GM12878 (cell line): ENCODE results near the gene MUC5AC. TPM values are rescaled to one million over a fixed set of nuclear protein-coding genes. Genes with fewer than 3 reads are reported as not detected.

Experiments used
- CREB1 ChIP-seq: IDR thresholded peaks from 2 replicates; pipeline ENCODE4 v1.6.1; 2012; ENCODE audit warnings: low read depth, mild to moderate bottlenecking, inconsistent platforms
- EED ChIP-seq: sonication (generic); IDR thresholded peaks from 2 replicates; pipeline ENCODE4 v1.6.1; 2016; ENCODE audit warnings: antibody characterized with exemption, low read depth
- HCFC1 ChIP-seq: fragments of 150-350 bp; IDR thresholded peaks from 2 replicates; pipeline ENCODE4 v1.6.1; 2014; ENCODE audit warnings: low read length
- NKRF ChIP-seq: fragments of 450-650 bp; conservative IDR thresholded peaks from 2 replicates; pipeline ENCODE4 v1.6.1; 2017; ENCODE audit warnings: mild to moderate bottlenecking, moderate library complexity
- REST ChIP-seq: IDR thresholded peaks from 2 replicates; pipeline ENCODE4 v1.6.1; 2012; ENCODE audit warnings: mild to moderate bottlenecking, low read depth, low read length
- SRF ChIP-seq, 2 experiments: IDR thresholded peaks; 2 replicates each; pipeline ENCODE4 v1.6.1; 2011; ENCODE audit warnings: low read depth in 2 of 2, low read length in 2 of 2, mild to moderate bottlenecking in 1 of 2, moderate library complexity in 1 of 2
- polyA plus RNA-seq, 11 experiments: library from polyadenylated mRNA; depleted of rRNA in 4 of 11; unstranded in 6 of 11; stranded (reverse) in 5 of 11; fragments of >200 nt; fragmentation: Nextera tagmentation in 4 of 11; fragmentation: Illumina TruSeq in 1 of 11; extraction: Ambion mirVana in 4 of 11; extraction: Trizol in 1 of 11; gene quantifications; 1 replicate in 1 of 11; 2 replicates in 10 of 11; pipeline versions ENCODE4 v1.2.1 to v1.2.3, GENCODE V29; 2011 to 2016; ENCODE audit warnings: inconsistent platforms in 2 of 11, missing spikeins in 2 of 11, low read depth in 1 of 11
- total RNA-seq, 4 experiments: library from RNA; depleted of rRNA in 3 of 4; stranded (reverse); fragments of >200 nt in 3 of 4; fragmentation: Illumina TruSeq in 1 of 4; extraction: Trizol in 1 of 4; gene quantifications; 2 replicates each; pipeline versions ENCODE4 v1.2.1 to v1.2.3, GENCODE V29; 2013 to 2021
- TF ChIP-seq, protein P1 (sequence below), 3 experiments: IDR thresholded peaks in 2 of 3; conservative IDR thresholded peaks in 1 of 3; 2 replicates each; pipeline ENCODE4 v1.5.1; 2011; ENCODE audit warnings: low read depth in 3 of 3, low read length in 3 of 3, mild to moderate bottlenecking in 3 of 3, control low read depth in 2 of 3, moderate library complexity in 2 of 3, inconsistent platforms in 1 of 3, mixed read lengths in 1 of 3; ENCODE audit not compliant: control insufficient read depth in 2 of 3, insufficient read depth in 1 of 3; ENCODE audit errors: extremely low read depth in 1 of 3
- TF ChIP-seq, protein P2 (sequence below): fragments of 450-650 bp; IDR thresholded peaks from 2 replicates; pipeline ENCODE4 v1.6.1; 2017; ENCODE audit warnings: mild to moderate bottlenecking
- TF ChIP-seq, protein P3 (sequence below): IDR thresholded peaks from 2 replicates; pipeline ENCODE4 v1.6.1; 2012; ENCODE audit warnings: low read depth, low read length, improper control_type of control experiment
- TF ChIP-seq, protein P4 (sequence below): fragments of 450-650 bp; IDR thresholded peaks from 2 replicates; pipeline ENCODE4 v1.6.1; 2016; ENCODE audit warnings: mild to moderate bottlenecking

The MUC5AC gene
- total and polyA plus RNA-seq, 10 of the 15 experiments (the other 5 are each of a cell fraction or from before 2014, with no cell fraction given): under 0.01 to 0.01 TPM; not detected in 8

DNA sequence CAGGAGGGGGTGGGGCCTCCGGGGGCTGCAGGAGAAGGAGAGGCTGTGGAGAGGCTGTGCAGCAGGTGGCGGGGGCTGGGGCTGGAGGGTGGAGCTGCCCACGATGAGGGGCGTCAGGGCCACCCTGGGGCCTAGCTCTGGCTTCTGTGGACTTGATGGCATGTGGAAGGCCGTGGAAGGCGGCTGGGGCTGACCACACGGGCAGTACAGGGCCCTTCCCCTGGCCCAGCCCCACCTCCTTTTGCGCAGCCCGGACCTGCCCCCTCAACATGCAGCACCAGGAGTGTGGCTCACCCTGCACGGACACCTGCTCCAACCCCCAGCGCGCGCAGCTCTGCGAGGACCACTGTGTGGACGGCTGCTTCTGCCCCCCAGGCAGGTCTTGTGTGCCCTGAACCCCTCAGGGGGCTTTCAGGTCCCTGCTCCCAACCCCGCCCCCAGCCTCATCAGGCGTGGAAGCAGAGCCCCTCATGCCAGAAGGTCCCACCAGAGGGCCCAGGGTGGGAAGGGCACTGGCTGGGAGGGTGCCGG, 71.2 kb downstream of the MUC5AC start (continued):
- TF ChIP-seq NKRF (no peak), HCFC1 (no peak), EED (no peak), CREB1 (no peak), REST (no peak), SRF (IDR thresholded peaks at IDR 0.05; ENCODE audit: low read depth in 2 of 2, low read length in 2 of 2) (no peak)
- TF ChIP-seq, protein P1, sequence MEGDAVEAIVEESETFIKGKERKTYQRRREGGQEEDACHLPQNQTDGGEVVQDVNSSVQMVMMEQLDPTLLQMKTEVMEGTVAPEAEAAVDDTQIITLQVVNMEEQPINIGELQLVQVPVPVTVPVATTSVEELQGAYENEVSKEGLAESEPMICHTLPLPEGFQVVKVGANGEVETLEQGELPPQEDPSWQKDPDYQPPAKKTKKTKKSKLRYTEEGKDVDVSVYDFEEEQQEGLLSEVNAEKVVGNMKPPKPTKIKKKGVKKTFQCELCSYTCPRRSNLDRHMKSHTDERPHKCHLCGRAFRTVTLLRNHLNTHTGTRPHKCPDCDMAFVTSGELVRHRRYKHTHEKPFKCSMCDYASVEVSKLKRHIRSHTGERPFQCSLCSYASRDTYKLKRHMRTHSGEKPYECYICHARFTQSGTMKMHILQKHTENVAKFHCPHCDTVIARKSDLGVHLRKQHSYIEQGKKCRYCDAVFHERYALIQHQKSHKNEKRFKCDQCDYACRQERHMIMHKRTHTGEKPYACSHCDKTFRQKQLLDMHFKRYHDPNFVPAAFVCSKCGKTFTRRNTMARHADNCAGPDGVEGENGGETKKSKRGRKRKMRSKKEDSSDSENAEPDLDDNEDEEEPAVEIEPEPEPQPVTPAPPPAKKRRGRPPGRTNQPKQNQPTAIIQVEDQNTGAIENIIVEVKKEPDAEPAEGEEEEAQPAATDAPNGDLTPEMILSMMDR (IDR thresholded peaks at IDR 0.05 in 2 of 3, conservative IDR thresholded peaks at IDR 0.05 in 1 of 3; ENCODE audit: control insufficient read depth in 2 of 3, extremely low read depth in 1 of 3, insufficient read depth in 1 of 3, low read depth in 3 of 3, low read length in 3 of 3): no peak
- TF ChIP-seq, protein P2, sequence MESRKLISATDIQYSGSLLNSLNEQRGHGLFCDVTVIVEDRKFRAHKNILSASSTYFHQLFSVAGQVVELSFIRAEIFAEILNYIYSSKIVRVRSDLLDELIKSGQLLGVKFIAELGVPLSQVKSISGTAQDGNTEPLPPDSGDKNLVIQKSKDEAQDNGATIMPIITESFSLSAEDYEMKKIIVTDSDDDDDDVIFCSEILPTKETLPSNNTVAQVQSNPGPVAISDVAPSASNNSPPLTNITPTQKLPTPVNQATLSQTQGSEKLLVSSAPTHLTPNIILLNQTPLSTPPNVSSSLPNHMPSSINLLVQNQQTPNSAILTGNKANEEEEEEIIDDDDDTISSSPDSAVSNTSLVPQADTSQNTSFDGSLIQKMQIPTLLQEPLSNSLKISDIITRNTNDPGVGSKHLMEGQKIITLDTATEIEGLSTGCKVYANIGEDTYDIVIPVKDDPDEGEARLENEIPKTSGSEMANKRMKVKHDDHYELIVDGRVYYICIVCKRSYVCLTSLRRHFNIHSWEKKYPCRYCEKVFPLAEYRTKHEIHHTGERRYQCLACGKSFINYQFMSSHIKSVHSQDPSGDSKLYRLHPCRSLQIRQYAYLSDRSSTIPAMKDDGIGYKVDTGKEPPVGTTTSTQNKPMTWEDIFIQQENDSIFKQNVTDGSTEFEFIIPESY: no peak
- TF ChIP-seq, protein P3, sequence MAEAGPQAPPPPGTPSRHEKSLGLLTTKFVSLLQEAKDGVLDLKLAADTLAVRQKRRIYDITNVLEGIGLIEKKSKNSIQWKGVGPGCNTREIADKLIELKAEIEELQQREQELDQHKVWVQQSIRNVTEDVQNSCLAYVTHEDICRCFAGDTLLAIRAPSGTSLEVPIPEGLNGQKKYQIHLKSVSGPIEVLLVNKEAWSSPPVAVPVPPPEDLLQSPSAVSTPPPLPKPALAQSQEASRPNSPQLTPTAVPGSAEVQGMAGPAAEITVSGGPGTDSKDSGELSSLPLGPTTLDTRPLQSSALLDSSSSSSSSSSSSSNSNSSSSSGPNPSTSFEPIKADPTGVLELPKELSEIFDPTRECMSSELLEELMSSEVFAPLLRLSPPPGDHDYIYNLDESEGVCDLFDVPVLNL: no peak
- TF ChIP-seq, protein P4, sequence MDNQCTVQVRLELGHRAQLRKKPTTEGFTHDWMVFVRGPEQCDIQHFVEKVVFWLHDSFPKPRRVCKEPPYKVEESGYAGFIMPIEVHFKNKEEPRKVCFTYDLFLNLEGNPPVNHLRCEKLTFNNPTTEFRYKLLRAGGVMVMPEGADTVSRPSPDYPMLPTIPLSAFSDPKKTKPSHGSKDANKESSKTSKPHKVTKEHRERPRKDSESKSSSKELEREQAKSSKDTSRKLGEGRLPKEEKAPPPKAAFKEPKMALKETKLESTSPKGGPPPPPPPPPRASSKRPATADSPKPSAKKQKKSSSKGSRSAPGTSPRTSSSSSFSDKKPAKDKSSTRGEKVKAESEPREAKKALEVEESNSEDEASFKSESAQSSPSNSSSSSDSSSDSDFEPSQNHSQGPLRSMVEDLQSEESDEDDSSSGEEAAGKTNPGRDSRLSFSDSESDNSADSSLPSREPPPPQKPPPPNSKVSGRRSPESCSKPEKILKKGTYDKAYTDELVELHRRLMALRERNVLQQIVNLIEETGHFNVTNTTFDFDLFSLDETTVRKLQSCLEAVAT: no peak
